ENCODE results near the gene CGNL1. TPM values are rescaled to one million over a fixed set of nuclear protein-coding genes. Genes with fewer than 3 reads are reported as not detected.

CGNL1 gene
- total RNA-seq, 2 donors from 2014 or later = 16.4 to 29.8 TPM

DNA sequence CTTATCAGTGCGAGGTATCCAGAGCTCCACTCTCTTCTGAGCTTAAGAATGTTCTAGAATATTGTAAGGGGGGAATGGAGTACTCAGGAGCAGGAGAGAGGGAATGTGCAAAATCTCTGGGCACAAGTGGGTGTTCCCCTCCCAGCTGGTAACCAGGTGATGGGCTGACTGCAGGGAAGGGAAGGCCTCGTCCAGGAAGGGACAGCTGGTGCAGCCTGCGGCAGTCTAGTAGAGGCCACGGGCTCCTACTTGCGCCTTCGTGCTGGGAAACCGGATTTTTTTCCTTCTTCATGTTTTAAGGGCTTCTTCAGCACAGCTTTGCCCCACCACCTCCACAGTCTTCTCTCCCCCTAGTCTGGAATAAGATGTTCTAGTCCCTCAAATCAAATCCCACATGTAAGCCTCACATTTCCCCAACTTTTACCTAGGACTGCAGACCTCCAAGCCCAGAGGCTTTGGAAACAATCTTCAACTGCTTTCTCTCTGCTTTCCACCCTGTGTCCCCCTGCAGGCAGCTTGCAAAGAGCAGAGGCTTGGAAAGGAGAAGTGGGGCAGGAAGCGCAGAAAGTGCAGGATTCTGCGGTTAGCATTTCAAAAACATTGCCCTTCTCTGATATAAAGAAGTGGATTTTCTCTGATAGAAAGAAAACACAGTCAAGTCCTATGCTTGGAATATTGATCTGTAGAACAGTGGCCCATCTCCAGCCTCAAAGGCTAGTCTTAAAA is 11.9 kb upstream of the CGNL1 start:
- H3K4me1 ChIP-seq = no peaks in the 10 kb centered on the region
- H3K4me3 ChIP-seq = no peak overlapping the region
- TF ChIP-seq, protein P1, sequence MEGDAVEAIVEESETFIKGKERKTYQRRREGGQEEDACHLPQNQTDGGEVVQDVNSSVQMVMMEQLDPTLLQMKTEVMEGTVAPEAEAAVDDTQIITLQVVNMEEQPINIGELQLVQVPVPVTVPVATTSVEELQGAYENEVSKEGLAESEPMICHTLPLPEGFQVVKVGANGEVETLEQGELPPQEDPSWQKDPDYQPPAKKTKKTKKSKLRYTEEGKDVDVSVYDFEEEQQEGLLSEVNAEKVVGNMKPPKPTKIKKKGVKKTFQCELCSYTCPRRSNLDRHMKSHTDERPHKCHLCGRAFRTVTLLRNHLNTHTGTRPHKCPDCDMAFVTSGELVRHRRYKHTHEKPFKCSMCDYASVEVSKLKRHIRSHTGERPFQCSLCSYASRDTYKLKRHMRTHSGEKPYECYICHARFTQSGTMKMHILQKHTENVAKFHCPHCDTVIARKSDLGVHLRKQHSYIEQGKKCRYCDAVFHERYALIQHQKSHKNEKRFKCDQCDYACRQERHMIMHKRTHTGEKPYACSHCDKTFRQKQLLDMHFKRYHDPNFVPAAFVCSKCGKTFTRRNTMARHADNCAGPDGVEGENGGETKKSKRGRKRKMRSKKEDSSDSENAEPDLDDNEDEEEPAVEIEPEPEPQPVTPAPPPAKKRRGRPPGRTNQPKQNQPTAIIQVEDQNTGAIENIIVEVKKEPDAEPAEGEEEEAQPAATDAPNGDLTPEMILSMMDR (IDR thresholded peaks at IDR 0.05) = peak in 1 of 2 donors; percentile 37
- no peak for DNase-seq (ENCODE audit: low spot score)
- H3K9me3 ChIP-seq = no peaks in the 10 kb centered on the region
- H3K36me3 ChIP-seq = no peaks in the 10 kb centered on the region
- H3K27me3 ChIP-seq = no peaks in the 10 kb centered on the region
- no peak overlapping the region for H3K27ac ChIP-seq

DNA sequence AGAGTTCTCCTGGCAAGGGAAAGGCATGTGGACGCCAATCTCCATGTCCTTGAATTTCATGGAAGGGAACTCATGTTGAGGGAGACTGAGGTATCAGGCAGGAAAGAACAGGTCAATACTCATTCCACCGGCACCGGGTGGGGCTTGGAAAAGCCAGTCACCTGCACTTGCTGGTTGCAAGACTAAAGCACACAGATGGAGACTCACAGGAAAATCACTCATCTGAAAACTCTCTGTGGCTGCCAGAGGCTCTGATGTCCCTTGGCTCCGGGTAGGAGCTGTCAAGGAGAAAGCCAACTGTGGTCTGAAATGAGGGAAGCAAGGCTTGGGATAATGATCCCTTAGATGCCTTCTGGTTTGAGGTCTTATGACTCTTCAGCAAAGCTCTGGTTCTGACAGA is 8.7 kb upstream of the CGNL1 start:
- Histone ChIP-seq H3K9me3 (no peaks in the 10 kb centered on the region), H3K4me1 (no peaks in the 10 kb centered on the region), H3K4me3 (no peak overlapping the region), H3K27me3 (no peaks in the 10 kb centered on the region), H3K27ac (no peak overlapping the region), H3K36me3 (no peaks in the 10 kb centered on the region)
- no peak for DNase-seq (ENCODE audit: low spot score)
- TF ChIP-seq, protein P1 (IDR thresholded peaks at IDR 0.05) = no peak

GRCh38 chr15:57370929-57371328 is 5.4 kb upstream of the CGNL1 start:
- no peak for DNase-seq (ENCODE audit: low spot score)
- no peak overlapping the region for H3K27ac ChIP-seq
- peaks cover 0 to 3% of the 10 kb centered on the region in 2 donors for H3K4me1 ChIP-seq
- TF ChIP-seq, protein P1 (IDR thresholded peaks at IDR 0.05) = no peak
- no peaks in the 10 kb centered on the region for H3K27me3 ChIP-seq
- no peaks in the 10 kb centered on the region for H3K9me3 ChIP-seq
- no peaks in the 10 kb centered on the region for H3K36me3 ChIP-seq
- H3K4me3 ChIP-seq = no peak overlapping the region

DNA sequence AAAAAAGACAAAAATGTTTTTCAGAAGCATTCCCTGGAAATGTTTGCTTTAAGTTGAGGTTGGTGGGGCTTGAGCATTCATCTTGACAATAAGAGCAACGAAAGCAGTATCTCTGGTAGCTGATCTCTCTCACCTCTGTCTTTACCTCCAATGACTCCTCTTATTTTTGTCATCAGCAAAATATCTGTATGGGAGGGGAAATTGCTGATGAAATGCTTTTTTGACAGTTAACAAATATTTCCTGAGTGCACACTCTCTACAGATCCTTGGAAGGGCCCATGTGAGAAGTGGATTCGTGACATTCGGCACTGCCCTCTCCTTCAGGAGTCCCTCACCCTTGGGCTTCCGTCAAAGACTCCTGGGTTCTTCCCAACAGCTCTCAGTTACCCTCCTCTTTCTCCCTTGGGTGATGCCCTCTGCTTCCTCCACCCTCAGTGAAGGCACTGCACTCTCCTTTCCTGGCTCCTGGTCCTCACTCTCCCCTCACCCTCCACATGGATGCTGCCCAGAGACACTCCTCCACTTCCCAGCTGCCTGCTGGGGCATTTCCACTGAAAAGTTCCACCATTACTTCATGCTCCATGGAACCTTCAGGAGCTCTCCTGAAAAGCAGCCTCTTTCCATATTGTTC is 2.9 kb upstream of the CGNL1 start:
- peaks cover 3 to 4% of the 10 kb centered on the region in 2 donors for H3K27me3 ChIP-seq
- H3K27ac ChIP-seq = no peak overlapping the region
- DNase-seq (ENCODE audit: low spot score) = no peak
- TF ChIP-seq, protein P1 (IDR thresholded peaks at IDR 0.05) = no peak
- H3K4me1 ChIP-seq = peaks cover 0 to 12% of the 10 kb centered on the region in 2 donors
- H3K4me3 ChIP-seq = no peak overlapping the region
- H3K36me3 ChIP-seq = no peaks in the 10 kb centered on the region
- no peaks in the 10 kb centered on the region for H3K9me3 ChIP-seq

GRCh38 chr15:57373882-57374276 is 2.4 kb upstream of the CGNL1 start:
- H3K36me3 ChIP-seq = no peaks in the 10 kb centered on the region
- no peaks in the 10 kb centered on the region for H3K9me3 ChIP-seq
- no peak for DNase-seq (ENCODE audit: low spot score)
- TF ChIP-seq, protein P1 (IDR thresholded peaks at IDR 0.05) = no peak
- H3K4me1 ChIP-seq = peaks cover 0 to 12% of the 10 kb centered on the region in 2 donors
- H3K27ac ChIP-seq = no peak overlapping the region
- no peak overlapping the region for H3K4me3 ChIP-seq
- H3K27me3 ChIP-seq = peaks cover 3 to 4% of the 10 kb centered on the region in 2 donors
